ENCODE measurements around the gene DLGAP1.

DNA sequence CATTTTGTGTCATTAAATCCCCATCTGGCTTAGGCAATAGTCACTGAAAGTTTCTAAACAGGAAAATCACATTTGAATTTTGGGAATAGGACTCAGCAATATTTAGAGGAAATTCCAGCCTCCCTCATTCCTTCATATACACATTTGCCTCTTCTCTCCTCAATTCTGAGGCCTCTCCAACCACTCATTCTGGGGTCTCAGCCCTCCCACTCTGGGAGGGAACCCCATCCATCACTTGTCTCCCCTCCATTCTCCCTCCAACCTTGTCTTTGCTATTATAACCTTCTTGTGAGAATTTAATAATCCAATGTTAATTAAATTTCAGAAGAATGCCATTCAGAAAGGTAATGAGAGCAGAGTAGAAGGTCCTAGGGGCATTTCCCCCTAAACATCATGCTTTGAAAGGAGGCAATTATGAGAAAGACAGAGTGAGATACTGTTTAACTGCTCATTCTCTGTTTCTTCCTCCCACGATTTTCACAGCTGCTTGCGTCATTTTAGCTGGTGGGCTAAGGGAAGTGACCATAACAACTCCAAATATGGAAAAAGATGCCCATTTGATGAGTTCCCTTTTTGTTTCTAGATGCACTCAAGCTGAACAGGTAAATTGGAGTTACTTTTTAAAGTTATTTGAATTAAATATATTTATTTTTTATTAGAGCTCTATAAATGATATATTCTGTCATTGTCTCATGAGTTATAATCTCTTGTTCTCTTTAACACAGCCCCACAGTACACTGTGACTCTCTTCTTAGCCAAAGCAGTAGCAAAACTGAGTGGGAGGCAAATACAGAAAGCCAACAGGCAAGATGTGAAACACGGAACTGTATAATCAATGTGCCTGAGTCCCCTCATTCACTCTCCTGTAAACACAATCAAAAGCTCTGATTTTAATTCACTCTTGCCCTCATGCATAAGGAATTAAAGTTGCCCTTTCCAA, 135.1 kb downstream of the DLGAP1 start:
- no peak for TF ChIP-seq POLR2A (IDR thresholded peaks at IDR 0.05; ENCODE audit: low read length)
- TF ChIP-seq GATA1 (IDR thresholded peaks at IDR 0.05; ENCODE audit: low read depth, low read length) = no peak

Data from erythroblast (primary cell).